HG03342 (cell line): Measurements from ENCODE around the gene PRPSAP1.

Experiments
- ATAC-seq: cut with Tn5 transposase; IDR thresholded peaks from one replicate; pipeline ENCODE4 v1.9.1; 2021; ENCODE audit warnings: mild to moderate bottlenecking, moderate library complexity; ENCODE audit not compliant: unreplicated experiment

The PRPSAP1 gene, protein sequence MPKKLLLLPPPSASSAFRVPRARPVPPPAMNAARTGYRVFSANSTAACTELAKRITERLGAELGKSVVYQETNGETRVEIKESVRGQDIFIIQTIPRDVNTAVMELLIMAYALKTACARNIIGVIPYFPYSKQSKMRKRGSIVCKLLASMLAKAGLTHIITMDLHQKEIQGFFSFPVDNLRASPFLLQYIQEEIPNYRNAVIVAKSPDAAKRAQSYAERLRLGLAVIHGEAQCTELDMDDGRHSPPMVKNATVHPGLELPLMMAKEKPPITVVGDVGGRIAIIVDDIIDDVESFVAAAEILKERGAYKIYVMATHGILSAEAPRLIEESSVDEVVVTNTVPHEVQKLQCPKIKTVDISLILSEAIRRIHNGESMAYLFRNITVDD

DNA sequence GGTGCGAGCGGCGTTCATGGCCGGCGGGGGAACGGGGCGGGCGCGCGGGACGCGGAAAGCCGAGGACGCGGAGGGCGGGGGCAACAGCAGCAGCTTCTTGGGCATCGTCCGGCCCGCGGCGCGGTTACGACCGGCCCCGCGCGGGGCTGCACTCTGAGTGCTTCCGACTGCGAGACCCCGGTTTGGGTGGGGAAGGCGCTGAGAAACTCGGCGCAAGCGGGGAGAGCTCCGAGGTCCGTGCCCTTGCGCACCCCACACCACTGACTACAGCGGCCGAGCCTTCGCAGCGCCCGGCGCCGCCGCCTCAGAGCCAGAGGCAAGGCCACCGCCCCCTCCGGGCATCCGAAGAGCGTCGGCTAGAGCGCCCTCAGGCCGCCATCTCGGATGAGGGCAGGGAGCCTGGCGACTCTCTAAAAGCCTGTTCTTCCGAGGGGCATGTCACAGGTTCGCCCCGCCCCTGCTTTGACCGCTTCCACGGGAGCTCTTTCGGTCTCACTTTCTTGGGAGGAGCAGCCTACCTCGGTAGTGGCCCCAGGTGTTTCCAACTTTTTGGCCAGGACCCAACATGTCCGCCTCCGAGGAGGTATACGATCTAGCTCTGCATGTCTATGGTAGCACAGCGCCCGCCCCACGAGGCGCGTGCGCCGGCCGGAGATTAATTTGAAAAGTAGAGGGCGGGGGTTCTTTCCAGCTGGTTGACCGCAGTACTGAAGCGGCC is at the start of gene PRPSAP1:
Gene PRPSAP1 (minus strand): TSS at position 318 of the 718 bp plus-strand sequence. CDS start 213 bp downstream, at position 105.
- ATAC-seq: peak; percentile 79

DNA sequence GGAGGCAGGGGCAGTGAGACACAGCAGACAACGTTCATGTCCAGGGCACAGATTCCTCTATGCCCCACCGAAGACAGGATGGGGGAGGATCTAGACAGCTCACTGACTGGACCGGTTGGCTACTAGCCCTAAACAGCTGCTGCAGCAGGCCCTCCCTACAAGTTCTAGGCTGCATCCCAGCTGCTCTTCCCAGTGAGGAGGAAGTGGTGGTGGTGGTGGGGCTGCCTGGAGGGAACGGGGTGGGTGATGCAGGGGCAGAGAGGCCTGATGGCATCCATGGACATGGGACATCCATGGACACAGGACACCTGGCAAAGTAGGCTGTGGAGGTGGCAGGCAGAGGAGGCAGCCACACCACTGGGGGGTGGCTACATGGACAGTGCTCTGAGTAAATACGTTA is 49.0 kb upstream of the PRPSAP1 start:
- ATAC-seq: no peak

DNA sequence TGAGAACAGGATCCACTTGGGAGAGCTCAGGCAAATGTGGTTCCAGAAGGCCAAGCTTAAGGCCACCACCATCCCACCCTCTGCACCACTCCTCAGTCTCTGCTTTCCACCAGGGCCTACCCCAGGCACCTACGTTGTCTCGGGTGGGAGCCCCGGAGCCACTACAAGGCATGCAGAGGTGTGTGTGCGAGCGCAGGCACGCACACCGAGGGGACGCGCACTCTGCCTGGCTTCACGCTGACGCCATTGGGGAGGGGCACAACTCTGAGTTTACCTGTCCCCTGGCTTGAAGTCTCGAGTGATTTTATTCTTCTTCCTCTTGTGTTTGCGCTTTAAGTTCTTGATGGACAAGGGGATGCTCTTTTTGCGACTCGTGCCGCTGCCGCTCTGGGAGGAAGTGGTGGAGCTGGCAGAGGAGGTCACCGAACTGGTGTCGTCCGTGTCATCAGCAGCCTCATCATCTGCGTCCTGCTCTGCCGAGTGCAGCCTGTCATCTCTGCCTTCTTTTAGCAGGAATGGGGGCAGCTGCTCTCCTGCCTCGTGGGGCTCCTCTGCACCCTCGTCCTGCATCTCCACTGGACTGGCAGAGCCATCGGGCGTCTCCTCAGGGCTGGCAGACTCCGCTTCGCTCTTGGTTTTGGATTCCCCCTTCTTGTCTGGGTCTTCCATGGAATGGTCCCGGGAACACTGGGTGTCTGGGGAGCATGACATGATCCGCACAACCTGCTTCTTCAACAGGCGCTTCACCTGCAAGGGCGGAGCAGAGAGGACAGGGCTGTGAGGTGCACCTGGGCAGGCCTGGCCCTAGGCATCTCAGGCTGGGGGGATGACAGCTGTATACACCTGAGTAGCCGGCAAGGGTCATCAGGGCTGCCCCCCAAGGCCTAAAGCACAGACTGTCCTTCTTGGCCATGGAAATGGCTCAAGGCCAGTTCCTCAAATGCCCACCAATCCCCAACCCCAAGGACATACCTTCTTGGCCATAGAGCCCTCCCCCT is 45.8 kb upstream of the PRPSAP1 start:
- ATAC-seq: no peak

DNA sequence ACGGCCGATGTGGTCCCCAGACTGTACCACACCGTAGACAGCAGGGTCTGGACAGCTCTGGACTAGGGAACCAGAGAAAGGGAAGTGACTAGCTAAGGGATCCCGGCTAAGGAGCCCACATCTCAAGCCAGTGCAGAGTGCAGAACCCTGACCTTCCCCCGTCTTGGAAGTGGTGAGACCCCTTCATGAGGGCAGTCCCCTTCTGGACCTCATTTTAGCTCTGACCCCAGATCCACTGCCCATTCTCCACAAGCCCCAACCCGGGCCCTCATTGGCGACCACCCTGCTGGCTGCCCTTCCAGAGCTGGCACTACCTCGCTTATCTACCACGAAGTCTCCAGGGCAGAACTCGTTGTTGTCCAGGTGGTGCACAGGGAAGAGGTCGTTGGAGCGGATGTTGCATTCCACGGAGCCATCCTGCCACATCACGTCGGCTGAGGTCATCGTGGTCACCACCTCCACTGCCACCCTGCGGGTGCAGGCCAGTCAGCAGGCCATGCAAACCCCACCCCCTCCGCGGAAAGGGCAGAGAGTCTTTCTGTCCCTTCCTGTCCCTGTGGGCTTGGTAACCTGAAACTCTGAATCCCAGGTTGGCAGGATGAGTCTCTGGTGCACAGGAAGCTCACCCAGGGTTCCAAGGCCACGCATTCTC is 44.9 kb upstream of the PRPSAP1 start:
- no peak for ATAC-seq

DNA sequence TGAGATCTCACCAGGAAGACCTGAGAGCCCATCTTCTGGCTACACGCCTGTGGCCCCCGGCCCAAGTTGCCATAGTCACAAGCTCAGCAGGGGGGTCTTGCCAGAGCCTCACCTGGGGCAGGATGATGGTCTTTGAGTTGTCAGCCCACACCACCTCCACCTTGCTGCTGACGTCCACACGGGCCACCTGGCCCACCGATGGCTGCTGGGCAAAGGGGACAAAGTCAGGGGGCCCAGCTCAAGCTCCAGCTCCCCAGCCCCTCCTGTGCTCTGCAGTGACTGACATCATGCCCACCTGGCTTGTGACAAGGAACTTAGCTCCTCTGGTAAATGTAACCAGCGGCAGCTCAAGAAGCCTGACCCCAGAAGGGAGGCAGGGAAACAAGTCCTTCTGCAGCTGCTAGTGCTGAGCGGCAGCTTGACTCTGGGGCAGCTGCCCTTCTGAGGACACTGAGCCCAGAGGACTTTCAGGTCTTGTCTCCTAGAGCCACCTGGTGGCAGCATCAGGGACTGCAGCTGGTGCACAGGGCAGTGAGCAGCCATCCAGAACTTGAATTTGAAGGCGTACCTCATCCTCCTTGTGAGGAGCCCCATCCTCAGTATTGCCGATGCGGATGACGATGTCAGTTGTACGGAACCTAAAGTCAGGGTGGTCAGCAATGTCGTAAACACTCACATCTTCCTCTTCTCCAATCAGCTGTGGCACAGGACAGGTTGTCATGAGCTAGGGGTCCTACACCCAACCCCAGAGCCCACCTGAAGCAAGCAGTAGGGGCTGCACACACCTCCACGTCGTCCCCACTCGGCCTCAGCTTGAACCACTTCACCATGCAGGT is 44.2 kb upstream of the PRPSAP1 start:
- no peak for ATAC-seq

DNA sequence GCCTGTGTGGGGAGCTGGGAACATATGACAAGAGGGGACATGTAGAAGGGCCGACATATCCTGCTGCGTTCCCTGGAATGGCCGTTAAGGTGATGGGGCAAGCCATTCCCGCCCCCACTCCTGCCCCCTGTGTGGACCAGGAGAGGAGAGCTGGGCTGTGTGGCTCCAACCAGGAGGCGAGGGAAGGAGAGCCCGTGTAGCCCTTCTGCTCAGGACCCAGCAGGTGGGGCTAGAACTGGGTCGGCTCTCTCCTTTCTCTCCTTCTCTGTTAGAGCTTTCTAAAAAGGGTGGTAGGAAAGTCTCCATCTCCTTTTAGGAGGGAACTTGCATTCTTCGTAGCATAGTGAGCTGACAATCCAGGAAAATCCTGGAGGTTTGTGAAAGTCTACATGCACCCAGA is 43.5 kb upstream of the PRPSAP1 start:
- ATAC-seq: no peak

DNA sequence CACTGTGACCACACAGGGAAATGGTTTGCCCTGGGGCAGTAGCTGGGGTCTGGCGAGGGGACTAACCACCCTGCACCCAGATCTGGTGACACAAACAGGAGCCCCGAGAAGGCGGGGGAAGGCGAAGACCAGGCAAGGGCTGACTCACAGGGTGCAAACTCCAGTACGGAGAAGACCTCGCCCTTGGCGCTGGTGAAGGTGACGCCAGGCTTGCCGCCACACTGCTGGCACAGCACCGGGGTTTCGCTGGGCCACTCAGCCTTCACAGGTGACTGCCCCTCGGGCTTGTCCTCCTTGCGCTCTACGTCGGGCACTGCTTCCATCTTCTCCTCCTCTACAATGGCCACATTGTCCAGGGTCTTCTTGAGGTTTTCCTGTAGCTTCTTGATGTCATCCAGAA is 42.3 kb upstream of the PRPSAP1 start:
- no peak for ATAC-seq

DNA sequence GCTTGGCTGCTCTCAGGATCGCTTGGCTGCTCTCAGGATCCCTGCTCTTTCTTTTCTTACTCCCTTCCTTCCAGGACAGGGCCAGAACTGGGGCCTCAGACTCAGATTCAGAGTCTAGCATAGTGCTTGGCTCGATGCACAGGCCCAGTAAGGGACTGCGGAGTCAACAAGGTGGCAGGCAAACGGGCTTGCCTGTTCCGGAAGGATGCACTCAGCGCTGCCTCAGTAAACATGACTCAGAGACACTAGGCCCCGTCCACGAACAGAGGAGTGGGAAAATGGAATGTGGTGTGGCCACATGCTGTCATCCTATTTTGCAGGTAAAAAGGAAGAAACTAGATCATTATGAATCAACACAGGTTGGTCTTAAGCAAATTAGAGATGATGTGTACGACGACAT is 40.5 kb upstream of the PRPSAP1 start:
- no peak for ATAC-seq

DNA sequence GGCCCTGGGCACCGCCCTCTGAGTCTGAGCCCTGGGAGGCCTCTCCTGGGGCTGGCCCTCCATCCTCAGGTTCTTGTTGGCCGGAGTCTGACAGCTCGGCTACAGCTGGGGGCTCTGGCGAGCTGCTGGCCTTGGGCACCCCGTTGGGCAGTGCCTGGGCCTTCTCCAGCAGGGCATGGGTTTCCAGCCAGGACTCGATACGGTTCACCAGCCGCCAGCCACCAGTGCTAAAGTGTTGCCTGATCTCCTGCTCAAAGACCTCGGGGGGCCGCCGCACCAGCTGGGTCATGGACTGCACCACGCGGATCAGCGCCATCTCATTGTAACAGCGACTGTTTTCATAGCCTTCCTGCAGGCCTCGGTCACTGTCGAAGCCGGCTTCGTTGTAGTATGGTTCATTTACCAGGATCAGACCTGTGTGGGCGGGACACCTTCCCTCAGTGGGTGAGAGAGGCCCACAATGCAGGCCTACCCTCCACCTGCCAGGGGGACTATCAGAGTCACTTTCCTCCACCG is 37.5 kb upstream of the PRPSAP1 start:
- no peak for ATAC-seq

DNA sequence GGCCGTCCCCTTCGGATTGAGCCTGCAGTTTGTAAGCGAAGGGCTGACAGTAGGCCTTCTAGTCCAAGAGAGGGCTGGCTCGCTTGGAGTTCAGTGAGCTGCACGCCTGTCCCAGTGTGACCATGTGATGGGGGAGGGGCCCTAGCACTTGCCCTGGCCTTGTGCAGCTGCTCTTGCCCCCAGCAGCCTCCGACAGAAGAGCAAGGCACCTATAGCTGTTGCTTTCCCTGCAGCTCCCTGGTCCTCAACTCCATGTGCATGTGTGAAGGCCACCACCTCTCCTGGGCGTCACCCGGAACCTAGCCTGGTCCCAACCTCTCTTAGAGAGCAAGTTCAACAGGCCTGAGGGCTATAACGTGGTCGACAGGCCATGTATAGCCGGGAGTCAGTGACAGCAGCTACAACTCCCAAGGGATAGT is 36.3 kb upstream of the PRPSAP1 start:
- ATAC-seq: no peak

DNA sequence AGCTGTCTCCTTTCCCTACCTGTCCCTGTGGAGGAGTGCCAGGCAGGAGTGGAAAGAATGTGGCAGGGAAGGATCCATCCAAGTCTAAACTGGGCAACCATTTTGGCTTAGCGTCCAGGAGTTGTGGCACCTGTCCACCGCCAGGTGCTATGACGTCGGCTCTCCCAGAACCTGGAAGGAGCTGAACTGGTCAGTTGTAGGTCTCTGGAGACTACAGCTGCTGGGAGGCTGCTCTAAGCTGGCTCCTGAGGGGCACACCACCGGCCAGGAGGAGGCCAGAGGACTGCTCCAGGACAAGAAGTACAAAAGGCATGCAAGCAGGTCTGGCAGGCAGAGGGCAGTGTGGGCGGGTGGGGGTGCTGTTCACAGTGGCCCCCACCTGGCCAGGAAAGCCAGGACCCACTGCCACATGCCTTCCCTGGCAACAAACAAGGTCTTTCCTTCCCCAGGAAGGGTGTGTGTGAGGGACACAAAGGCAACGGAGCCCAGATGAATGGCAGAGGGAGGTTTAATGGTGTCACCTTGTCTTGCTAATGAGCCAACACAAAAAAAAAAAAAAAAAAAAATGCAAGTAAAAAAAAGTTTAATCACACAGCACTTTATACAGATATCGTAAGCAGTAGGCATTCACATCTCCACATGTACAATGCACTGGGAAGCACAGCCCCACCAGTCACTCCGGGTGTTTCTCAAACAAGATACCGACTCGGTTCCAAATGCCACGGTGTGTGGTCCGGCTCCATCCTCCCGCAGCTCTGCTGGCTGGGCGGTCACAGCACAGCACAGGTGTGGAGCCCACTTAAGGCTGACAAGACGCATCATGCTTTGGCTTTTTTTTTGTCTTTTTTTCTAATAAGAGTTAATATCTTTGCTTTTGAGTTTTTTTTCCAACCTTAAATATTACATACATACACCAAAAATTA is 35.5 kb upstream of the PRPSAP1 start:
- ATAC-seq: no peak

DNA sequence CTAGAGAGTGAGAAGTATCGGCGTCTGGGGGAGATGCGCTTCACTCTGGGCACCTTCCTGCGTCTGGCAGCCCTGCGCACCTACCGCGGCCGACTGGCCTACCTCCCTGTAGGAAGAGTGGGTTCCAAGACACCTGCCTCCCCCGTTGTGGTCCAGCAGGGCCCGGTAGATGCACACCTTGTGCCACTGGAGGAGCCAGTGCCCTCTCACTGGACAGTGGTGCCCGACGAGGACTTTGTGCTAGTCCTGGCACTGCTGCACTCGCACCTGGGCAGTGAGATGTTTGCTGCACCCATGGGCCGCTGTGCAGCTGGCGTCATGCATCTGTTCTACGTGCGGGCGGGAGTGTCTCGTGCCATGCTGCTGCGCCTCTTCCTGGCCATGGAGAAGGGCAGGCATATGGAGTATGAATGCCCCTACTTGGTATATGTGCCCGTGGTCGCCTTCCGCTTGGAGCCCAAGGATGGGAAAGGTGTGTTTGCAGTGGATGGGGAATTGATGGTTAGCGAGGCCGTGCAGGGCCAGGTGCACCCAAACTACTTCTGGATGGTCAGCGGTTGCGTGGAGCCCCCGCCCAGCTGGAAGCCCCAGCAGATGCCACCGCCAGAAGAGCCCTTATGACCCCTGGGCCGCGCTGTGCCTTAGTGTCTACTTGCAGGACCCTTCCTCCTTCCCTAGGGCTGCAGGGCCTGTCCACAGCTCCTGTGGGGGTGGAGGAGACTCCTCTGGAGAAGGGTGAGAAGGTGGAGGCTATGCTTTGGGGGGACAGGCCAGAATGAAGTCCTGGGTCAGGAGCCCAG is 33.5 kb upstream of the PRPSAP1 start:
- no peak for ATAC-seq

DNA sequence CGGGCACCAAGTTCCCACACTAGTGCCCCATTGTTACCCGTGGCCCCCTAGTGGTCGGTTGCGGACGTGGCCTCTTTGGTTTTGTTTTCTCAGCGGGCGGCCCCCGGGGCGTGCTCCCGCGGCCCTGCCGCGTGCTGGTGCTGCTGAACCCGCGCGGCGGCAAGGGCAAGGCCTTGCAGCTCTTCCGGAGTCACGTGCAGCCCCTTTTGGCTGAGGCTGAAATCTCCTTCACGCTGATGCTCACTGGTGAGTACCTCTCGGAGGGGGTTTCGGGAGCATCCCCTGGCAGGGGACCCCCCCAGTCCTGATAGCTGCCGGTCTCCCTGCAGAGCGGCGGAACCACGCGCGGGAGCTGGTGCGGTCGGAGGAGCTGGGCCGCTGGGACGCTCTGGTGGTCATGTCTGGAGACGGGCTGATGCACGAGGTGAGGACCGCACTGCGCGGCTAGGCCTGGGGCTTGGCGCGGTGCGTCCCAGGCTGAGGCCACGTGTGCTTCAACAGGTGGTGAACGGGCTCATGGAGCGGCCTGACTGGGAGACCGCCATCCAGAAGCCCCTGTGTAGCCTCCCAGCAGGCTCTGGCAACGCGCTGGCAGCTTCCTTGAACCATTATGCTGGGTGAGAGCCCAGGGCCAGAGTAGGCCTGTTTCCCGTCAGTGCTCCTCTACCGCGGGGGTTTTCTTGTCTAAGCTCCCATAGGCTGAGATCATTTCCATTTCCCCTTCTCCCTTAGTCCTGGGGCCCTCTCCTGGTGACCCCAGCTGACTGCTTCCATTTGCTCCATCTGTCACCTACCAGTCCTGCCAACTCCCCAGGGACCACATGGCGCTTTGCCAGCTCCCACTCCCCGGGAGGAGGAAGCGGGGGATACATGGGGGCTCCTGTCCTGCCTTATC is 32.4 kb upstream of the PRPSAP1 start:
- peak; percentile 39 for ATAC-seq

DNA sequence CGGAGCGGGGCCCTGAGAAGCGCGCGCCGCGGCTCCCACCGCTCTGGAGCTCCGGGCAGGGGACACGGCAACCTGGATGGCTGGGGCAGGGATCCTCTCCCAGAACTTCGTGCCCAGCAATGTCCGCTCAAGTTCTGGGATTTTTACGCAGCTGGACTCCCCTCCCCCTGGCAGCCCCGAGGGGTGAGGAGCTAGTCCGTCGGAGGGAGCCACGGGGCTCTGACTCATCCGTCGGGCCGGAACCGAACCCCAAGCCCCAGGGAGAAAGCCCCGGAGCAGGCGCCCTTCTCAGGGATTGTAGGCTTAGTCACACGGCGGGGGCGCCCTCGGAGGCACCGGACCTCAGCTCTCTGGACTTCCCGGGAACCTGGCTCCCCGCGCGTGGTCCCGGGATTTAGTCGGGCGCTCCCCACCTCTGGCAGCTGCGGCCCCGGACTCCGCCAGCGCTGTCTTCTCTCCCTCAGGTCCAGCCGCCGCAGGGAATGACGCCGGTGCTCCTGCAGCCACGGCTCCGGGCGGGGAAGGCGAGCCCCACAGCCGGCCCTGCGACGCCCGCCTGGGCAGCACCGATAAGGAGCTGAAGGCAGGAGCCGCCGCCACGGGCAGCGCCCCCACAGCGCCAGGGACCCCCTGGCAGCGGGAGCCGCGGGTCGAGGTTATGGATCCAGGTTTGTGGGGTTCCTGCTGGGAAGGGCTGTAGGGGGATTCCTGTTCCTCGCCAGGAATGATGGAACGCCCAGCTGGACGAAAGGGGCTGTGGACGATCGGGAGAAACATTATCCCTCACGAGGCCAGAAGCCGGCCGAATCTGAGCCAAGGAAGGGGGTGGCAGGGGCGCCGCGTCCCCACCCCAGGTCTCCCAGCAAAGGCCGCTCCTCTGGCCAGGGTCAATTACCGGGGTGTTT is 31.5 kb upstream of the PRPSAP1 start:
- ATAC-seq: no peak

DNA sequence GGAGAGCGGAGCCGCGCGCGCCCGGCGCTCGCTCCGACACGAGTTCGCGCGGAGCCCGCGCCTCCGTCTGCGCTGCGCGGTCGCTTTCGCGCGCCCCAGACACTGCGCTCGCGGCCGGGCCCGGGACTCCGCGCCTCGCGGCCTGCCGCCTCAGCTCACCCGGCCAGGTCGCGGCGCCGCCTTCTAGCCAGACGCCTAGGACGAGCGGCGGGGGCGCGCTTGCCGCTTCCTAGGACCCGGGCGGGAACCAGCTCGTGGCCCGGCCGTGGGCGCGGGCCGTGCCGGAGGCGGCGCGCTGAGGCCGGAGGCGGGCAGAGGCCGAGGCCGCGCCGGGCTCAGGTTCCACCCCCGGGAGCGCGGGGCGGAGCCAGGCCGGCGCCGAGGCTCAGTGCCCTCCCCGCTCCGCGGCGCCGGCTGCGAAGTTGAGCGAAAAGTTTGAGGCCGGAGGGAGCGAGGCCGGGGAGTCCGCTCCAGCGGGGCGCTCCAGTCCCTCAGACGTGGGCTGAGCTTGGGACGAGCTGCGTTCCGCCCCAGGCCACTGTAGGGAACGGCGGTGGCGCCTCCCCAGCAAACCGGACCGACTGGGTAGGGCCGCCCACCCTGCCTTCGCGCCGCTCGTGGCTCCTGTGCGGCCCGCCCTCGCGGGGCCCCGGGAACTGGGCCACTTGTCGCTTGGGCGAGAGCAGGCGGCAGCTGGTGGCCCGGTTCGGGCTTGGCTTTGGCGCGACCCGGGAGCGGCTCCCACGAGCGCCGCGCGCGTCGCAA is 30.7 kb upstream of the PRPSAP1 start, which contains the start of gene SPHK1:
Gene SPHK1 (plus strand): TSS at position 388 of the 765 bp plus-strand sequence. CDS start 1,036 bp downstream, outside the sequence.
- ATAC-seq: no peak
